NCI-H146 (cell line): ENCODE measurements around the gene FAM193B.
"Not testable (repeated sequence)": the region's sequence is repeated elsewhere in the genome, so short reads cannot be mapped to it uniquely, and the experiment has no call there.

Source experiments
- DNase-seq: peaks from one replicate; lab custom pipeline; 2025; lab: John Stamatoyannopoulos, UW

Gene FAM193B

DNA sequence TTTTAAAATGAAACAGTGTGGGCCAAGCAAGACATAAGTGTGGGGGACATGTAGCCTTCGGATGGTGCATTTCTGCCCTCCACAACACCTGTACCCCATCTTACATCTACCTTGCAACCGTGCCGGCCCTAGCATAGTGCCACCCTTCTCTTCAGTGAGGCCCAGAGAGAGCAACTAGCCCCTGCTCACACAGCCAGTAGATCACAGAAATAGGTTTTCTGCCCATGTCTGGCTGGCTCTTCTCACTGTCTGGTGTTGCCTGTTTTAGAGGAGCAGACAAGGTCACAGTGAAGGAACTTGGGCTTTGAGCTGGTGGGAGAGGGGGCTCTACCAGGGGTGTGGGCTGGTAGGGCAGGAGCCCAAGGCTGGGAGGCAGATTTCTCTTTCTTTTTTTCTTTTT, 68.1 kb downstream of the FAM193B start:
- DNase-seq, result no peak

DNA sequence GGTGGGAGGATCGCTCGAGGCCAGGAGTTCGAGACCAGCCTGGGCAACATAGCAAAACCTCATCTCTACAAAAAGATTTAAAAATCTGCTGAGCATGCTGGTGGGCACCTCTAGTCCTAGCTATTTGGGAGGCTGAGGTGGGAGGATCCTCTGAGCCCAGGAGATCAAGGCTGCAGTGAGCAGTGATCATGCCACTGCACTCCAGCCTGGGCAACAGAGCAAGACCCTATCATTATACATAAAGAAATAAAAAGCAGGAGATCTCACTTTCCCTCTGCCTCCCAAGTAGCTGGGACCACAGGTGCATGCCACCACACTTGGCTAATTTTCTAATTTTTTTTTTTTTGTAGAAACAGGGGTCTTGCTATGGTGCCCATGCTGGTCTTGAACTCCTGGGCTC, 68.6 kb downstream of the FAM193B start:
- DNase-seq, result not testable (repeated sequence)

DNA sequence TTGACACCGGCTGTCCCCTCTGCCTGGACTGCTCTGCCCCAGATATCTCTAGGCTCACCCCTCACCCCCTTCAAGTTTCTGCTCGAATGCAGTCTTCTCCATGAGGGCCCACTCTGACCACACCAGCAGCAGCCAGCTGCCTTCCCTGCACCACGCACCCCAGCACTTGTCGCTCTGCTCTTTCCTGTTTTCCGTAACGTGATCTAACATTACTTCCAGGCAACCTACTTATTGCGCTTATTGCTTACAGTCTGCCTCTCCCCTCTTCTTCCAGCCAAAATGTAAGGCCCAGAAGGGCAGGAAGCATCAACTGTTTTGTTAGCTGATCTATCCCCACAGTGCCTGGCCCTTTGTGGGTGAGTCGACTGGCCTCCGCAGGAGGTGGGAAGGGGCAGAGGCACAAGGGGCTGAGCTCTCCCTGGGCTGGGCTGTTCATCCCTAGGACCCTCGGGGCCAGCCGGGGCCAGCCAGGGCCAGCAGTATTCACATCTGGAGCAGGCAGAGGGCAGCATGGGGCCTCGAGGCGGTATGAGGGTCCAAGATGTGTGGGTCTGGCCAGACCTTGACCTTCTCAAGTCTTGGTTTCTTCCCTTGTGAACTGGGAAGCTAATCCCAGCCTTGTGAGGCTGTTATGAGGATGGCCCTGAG, 69.3 kb downstream of the FAM193B start:
- DNase-seq, result no peak

DNA sequence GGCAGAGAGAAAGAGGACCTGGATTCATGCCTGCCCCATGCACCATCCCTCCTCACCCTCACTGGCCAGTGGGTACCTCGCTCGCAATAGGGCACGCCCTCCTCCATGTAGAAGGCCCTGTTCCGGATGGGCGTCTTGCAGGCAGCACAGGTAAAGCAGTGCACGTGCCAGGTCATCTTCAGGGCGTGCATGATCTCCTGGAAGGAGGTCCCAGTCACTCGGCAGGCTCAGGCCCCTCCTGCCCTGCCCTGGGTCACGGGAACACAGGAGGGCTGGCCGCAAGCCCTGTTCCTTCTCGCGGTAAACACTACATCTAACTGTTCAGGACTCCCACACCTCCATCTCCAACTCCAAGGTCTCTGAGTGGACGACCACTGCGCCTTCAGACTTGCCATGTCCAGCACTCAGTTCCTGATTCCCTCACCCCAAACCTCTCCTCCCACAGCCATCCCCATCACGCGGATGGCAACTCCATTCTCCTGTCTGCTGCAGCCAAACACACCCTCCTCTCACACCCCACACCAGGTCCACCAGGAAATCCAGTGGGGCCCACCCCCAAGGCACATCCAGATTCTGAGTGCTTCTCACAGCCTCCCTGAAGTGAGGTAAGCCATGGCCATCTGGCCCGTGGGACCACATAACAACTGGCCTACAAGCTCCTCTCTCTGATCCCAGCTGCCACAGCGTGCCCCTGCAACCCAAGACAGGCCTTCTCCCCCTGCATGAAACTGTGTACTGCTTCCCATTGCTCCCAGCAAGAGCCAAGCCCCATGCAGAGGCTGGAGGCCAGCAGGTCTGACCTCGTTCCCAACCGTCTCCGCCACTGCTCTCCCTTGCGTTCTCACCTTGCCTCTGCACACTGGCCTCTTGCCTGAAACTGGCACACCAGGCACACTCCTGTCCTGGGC, 70.1 kb downstream of the FAM193B start:
- DNase-seq, result no peak

DNA sequence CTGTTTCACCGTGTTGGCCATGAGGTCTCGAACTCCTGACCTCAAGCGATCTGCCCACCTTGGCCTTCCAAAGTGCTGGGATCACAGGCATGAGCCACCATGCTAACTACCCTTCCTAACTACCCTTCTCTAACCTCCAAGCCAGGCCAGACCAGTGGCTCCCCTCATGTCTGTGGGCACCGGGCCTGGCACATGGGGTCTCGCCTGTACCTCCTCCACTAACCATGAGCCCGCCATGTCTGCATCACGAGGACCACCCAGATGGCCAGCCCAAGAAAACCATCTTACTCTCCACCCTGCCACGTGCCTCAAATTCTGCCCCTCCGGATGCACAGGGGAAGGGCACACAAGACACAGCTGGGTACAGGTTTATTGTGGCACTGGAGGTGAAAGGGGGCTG, 71.3 kb downstream of the FAM193B start:
- no peak for DNase-seq

DNA sequence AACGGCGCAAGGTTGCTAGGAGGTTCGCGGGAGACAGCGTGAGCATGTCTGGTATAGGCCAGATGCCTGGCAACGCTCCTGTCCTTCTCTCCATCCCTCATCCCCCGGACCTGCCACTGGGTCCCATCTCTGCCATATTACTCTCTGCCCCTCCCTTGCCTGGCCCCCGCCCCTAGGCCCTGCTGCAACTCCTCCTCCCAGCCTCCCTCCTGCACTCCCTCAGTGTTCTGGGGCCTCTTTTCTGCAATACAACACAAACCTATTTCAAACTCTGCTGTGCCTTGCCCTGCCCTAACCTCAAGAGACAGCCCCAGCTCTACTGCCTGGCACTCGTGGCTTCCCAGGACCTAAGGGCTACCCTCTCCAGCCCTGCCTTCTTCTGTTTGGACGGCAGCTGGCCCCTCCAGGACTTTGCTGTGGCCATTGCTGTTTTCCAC, 72.0 kb downstream of the FAM193B start:
- DNase-seq, result no peak

DNA sequence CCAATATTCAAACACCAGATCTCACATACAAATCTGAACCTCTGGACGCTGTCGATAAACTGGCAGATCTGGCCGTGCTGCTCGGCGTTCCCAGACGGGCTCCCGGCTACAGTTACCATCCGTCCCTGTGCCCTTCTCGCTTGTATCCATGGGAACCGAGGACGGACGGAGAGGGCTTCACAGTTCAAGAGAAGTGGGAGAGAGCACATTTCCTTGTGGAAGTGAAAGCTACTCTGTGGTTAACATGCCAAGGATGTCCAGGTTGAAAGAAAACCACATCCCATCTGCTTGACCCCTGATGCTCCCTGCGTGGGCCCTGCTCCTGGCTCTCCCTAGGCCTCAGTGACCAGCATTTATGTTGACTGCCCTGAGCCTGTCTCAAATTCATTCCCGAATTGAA, 74.6 kb downstream of the FAM193B start:
- no peak for DNase-seq

DNA sequence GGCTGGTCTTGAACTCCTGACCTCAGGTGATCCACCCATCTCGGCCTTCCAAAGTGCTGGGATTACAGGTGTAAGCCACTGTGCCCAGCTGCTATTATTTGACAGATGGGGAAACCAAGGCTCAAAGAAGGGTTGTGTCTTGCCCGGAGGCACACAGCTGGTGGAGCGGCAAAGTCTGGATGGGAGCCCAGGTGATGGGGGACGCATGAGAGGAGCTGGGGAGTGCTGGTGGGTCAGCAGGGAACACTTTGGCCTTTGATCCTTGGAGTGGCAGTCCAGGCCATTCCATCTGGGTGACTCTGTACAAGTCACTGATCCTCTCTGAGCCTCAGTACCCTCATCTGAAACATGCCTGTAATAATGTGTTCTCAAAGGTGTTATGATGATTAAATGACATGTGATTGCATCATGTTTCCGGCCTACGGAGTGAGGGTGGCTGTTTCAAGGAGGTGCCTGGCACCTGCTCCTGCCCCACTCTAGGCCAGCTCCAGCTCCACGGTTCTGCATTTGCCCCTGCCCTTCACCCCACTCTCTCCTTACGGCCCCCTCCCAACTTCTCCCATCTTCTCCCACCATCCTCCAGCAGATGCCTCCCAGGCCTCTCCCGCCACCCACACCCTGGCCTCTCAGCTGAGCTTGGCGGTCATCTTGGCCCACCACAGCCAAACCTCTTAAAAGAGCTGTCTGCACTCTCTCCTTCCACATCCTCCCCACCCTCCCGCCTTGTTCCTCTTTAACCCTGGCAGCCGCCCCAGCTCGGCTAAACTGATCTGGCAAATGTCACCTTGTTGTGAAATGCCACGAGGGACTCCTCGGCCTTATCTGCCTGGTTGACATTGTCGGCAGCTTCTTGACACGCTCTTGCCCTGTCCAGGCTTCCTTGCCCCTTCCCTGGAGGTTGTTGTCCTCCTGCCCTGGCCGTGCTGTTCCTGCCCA, 75.4 kb downstream of the FAM193B start:
- no peak for DNase-seq

DNA sequence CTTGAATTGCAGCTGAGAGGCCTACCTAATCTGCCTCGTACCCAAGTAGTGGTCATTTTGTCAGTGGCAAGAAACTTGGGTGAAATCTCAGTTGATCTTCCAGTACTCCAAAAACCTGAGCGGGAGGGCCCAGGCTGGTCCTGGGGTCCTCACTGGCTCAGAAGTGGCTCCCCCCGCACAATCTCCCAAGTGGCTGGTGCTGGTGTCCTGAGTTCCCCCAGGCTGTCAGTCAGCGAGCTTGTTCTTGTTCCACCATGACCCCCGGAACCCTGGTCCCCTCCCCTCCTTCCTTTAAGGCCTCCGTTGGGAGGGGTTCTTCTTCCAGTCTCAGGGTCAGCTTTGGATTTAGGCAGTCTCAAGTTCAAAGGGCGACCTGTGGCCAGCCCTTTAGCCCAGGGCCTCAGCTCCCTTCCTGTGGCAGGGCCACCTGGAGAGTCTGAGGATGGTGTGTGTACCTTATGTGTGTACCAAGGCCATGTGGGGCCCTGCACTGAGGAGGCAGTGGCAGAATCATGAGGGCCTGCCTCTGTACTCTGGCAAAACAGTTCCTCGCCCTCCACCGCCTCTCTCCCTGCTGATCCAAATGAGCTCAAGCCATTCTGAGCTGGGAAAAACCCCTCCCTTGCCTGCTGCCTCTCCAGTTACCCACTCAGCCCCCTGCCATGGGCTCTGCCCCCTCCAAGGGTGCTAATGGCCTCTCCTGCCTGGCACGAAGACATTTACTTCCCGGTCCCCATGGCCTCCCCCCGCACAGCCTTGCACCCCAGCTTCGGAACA, 76.5 kb downstream of the FAM193B start:
- no peak for DNase-seq

DNA sequence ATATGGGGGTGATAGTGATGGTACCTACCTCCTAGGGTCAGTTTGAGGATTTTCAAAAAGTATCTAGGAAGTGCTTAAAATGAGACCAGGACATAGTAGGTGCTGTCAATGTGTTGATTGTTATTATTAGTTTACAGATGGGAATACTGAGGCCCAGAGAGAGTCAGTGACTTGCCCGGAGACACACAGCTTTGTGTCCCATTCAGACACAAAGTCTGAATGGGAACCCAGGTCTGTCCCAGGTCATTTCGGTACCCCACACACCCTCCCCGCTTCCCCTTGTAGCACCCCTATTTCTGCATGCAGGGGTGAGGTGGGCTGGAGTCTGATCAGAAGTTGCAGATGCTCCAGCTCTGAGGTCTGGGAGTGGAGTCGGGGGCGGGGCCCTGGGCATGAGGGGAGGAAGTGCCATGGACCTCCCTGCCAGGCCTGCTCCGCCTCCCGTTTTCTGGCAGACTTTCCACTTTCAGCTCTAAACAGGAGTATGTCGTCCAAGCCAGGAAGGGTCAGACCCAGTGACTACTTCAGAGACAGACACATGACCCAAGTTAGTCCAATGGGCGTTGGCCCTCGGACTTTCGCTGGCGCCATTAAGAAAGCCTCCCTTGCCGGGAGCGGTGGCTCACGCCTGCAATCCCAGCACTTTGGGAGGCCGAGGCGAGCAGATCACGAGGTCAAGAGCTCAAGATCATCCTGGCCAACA, 77.7 kb downstream of the FAM193B start:
- DNase-seq, result no peak

DNA sequence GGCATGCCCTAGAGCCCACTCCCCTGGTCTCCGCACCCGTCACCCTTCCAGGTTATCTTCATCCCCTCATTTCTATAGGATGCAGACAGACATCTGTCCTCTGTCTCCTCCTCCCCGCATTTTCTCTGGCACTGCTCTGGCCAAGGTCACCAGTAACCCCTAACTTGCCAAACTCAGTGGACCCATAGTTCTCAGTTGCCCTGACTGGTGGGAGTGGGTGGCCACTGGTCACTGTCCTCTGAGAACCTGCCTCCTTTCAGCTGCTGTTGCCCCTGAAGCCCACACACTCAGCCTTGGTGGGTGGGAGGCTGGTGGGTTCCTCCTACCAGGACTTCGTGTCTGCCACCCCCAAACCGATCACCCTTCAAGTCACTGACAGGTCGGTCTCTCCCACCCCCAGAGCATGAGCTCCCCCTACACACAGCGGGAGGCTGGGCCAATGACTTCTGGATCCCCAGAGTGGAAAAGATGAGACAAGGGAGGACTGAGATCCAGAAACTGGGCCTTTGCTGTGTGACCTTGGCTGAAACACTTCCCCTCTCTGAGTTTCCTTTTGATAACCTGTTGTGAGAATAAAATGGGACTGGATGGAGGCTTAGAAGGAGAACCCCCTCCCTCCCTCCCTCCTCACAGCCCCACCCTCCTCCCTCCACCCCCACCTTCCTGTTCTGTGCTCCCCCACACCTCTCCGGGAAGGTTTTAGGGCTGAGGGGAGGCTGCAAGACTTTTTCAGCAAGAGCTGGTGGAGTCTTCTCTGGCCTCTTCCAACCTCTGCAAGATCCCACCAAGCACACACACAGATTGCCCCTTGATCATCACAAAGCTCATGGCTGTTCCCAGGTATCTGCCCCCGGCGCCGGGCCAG, 78.6 kb downstream of the FAM193B start:
- DNase-seq, result no peak

DNA sequence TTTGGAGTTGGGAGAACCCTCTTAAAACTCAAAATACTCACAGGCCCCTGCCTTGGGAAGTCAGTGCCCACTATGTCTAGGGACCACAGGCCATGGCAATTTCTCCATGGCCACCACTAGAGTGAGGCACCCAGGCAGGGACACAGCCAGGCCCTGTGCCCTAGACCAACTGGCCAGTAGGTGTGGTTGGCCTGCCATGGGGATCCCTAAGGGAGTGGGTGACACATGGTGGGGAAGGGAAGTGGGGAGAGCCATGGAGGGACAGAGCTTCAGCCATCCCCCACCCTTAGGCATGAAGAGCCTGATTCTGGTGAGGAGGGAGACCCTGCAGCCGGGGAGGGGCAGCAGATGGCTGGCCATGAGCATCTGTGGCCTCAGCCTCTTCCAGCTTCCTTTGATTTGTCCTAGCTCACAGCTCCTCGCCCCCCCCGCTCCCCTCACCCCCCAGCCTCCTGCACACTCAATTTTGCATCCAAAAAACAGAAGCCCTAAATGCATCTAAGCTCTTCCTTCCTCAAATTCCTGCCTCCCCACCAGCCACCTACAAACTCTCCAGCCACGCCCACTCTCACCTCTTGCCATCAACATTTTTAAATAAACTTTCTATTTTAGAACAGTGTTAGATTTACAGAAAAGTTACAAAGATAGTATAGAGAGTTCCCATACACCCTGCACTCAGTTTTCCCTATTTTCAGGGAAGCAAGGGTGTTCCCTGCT, 79.4 kb downstream of the FAM193B start:
- no peak for DNase-seq

DNA sequence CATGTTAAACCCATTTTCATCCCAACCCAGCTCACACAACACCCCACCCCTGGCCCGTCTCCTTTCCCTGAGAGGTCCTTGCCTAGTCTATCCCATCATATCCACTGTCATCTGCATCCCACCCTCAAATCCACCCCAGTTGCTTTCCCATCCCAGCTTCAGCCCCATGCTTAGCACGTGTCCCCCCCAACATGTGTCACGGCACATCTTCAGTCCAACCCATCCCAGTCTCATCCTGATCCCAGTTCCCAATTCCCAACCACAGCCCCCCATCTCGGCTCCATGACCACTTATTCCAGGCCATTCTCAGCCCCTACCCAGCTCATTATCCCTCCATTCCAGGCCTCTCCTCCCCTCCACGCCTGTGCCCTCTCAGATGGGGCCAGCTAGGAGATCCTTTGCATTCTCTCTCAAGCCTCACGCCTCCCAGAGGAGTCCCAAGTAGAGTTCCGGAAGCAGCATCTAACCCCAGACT, 80.3 kb downstream of the FAM193B start:
- no peak for DNase-seq

DNA sequence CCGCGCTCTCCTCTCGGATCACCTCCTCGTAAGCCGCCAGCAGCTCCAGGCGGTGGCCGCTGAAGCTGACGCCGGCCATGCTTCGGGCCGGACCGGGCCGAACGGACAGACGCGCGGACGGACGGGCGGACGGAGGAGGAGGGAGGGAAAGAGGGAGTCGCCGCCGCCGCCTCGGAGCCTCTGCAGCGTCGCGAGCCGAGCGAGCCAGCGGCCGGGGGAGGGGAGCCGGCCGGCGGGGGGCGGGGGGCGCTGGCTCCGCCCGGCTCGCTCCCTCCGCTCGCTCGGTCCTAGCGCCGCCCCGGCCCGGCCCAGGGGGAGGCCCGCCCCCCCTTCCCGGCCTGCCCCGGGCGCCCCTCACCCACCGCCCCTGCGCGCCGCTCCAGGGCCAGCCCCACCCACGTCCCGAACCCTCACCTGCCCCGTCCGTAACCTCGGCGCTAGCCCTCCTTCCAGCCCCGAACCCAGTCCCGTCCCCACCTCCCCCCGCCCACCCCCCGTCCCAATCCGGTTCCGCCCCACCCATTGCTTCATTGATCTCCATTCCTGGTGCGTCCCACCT, 80.8 kb downstream of the FAM193B start, which contains the start of gene DBN1:
Gene DBN1 (minus strand): TSS at position 192 of the 559 bp plus-strand sequence. CDS start 113 bp downstream, at position 79.
- DNase-seq, result peak; percentile 60

DNA sequence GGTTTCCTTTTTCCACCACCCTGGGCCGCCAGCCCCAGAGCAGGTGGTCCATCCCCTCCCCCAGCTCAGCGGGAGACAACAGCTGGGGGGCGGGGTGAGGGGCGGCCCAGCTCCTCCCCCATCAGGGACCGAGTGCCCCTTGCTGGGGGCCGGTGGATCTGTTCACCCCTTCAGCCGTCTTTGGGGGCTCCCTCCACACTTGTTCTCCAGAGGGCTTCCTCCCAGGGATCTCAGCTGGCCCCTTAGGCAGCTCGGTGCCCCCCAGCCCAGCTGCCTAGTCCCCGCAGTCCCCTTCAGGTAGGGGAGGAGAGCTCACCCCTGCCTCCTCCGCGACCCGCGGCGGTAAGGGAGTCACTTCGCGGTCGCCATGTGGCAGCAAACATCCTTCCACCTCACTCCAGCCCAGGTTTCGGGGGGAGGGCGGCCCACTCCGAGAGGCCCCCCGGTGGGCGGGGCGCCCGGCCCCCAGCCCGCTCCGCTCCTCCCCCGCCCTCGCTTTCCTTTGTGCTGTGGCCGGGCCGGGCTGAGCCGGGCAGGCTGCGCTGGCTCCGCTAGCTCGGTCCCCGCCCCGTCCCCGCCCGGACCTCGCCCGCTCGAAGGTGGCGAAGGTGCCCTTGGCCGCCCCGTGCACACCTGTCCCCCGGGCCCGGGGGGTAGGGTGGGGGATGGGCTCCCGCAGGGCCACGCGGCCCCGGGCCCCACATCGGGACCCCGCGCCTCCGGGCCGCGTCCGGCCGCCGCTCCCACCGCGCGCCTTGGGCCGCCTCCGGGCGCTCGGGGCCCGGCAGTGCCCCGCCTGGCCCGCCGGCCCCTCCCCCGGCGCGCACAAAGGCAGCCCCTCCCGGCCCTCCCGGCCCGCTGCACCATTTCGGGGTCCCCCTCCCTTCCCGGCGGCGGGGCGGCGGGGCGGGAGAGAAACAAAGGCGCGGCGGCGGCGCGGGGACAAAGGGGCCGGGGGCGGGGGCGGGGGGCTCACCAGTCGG, 81.6 kb downstream of the FAM193B start:
- DNase-seq, result peak; percentile 59

DNA sequence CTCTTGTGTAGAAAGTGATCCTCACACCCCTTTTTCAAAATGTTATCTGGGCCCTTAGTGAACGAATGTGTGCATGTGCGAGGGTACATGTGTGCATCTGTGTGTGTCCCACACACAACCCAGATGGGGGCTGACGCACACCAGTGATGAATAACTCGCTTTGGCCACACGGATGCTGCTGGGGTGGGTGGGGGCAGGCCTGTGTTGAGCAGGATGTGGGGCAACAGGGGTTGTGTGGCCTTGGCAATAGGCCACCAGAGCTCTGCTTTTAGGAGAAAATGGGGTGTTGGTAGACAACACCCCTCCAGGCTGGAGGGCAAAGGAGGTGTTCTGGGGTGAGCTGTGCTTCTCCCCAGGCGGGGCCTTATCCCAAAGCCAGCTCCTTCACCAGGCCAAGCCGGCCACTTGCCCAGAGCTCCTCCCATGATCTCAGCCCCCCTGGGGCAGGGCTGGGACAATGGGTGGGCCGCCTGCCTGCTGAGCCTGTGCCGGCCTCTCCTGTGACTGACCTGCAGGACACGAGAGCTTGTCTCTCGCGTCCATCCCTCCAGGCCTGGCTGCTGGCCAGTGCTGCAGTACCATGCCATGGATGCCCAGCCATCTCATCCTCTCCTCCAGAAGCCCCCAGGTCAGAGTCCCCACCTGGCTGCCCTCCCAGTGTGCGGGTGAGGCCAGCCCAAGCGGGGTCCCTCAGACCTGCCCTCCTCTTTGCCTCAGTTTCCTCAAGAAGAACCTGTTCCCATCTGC, 82.6 kb downstream of the FAM193B start:
- DNase-seq, result peak; percentile 45
